Measurements from ENCODE around the gene RAB40C.

DNA sequence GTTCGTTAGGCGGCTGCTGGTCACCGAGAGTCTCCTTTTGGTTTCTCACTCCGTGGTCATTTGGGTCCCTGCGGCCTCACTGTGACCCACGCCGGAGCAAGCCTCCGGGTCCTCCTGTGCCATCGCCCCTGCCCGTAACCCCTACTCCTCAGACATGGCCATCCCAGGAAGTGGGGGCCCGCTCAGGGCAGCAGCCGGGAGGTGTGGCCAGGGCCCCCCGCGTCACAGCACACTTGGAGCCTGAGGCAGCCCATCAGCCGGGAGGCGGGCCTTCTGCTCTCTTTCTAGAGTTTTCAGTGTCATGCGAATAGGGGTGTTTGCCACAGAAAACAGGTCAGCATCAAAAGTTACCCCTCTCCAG, 33.0 kb downstream of the RAB40C start:
- TF ChIP-seq EZH2 (IDR thresholded peaks at IDR 0.05; ENCODE audit: borderline replicate concordance, low read depth, low read length, severe bottlenecking): no peak
- TF ChIP-seq, protein P1, sequence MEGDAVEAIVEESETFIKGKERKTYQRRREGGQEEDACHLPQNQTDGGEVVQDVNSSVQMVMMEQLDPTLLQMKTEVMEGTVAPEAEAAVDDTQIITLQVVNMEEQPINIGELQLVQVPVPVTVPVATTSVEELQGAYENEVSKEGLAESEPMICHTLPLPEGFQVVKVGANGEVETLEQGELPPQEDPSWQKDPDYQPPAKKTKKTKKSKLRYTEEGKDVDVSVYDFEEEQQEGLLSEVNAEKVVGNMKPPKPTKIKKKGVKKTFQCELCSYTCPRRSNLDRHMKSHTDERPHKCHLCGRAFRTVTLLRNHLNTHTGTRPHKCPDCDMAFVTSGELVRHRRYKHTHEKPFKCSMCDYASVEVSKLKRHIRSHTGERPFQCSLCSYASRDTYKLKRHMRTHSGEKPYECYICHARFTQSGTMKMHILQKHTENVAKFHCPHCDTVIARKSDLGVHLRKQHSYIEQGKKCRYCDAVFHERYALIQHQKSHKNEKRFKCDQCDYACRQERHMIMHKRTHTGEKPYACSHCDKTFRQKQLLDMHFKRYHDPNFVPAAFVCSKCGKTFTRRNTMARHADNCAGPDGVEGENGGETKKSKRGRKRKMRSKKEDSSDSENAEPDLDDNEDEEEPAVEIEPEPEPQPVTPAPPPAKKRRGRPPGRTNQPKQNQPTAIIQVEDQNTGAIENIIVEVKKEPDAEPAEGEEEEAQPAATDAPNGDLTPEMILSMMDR (IDR thresholded peaks at IDR 0.05; ENCODE audit: borderline replicate concordance, extremely low read depth, low read length, poor library complexity, severe bottlenecking): no peak

Data from DND-41 (cell line).